ELF-1 (cell line): ENCODE data around the gene MRPL20.
"Not testable (repeated sequence)": the region's sequence is repeated elsewhere in the genome, so short reads cannot be mapped to it uniquely, and the experiment has no call there.

Experiments
- DNase-seq: peaks from one replicate; pipeline ENCODE4 v3.0.0-alpha.2; 2016; ENCODE audit warnings: low read depth, low spot score

Gene MRPL20

DNA sequence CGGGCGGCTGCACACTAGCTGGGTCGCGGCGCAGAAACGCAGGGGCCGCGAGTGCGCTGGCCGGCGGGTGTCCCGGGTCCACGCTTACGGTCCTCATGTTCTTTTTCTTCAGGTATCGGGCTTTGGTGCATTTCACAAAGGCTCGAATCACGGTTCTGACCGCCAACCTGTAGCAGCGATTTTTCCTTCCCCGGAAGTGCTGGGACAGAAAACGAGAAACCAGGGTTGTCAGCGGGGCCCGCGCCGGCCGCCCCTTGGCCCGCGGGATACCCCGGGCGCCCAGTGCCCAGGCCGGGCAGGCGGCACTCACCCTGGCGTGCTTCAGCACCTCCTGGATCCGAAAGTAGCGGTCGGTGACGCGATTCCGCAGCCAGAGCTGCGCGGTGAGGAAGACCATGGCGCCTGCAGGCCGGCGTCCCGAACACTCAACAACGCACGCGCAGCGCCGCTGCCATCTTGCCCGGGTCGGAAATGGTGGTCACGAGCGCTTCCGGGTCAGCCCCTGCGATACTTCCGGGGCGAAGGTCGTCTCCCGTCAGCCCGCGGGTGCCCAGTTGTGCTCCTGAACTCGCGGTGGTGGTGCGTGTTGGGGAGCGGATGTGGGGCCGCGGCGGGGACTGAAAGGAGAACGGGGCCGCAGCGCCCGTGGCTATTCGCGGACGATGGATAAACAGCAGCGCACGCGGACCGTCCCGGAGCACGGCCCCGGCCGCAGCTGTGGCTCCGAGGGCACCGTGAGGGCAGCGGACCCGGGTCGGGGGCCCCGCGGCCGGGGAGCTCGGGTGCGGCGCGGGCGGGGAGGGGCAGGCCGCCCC is at the start of gene MRPL20:
Gene MRPL20, minus strand, starts transcription at position 473 of the 815 bp plus-strand sequence. Its CDS starts 76 bp downstream, at position 397.
- DNase-seq: peak; percentile 90

DNA sequence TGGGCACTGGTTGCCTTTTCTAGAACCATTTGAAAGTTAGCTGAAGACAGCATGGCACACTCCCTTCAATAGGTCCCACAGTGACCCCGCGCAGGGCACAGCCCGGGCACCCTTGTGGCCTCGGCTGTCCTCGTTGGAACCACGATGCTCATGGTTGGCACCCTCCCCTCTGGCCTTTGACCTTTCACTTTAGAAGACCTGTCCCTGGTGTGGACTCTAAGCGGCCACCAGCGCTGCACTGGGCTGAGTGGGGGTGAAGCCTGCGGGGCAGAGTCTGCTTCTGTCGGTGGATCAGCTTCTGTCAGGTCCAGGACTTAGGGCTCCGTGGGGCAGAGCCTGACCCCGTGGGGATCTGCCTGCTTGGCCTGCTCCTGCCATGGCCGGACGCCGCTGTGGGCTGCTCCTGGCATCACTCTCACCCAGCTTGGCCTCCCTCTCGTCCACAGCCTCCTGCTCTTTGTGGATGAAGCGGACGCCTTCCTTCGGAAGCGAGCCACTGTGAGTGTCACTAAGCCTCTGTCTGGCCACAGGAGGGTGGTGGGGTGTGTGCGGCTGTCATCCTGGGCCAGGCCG is 49.7 kb upstream of the MRPL20 start:
- DNase-seq: not testable (repeated sequence)

DNA sequence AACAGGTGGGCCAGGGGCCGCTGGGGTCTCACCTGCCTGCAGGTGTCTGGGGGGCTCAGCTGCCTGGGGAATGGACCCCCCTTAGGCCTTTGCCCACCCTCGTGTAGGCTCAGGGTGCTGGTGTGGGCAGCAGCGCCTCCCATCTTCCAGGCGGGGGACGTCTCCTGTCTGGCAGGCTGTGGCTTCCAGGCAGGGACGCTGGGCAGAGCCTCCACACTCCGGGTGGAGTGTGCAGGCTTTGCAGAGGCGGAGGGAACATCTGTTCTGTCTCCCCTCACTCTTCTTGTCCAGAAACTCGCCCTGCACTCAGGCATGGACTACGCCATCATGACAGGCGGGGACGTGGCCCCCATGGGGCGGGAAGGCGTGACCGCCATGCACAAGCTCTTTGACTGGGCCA is 48.8 kb upstream of the MRPL20 start:
- not testable (repeated sequence) for DNase-seq

- no peak for DNase-seq
Observed at GRCh38 chr1:1455366-1455884, 48.3 kb upstream of the MRPL20 start.

DNA sequence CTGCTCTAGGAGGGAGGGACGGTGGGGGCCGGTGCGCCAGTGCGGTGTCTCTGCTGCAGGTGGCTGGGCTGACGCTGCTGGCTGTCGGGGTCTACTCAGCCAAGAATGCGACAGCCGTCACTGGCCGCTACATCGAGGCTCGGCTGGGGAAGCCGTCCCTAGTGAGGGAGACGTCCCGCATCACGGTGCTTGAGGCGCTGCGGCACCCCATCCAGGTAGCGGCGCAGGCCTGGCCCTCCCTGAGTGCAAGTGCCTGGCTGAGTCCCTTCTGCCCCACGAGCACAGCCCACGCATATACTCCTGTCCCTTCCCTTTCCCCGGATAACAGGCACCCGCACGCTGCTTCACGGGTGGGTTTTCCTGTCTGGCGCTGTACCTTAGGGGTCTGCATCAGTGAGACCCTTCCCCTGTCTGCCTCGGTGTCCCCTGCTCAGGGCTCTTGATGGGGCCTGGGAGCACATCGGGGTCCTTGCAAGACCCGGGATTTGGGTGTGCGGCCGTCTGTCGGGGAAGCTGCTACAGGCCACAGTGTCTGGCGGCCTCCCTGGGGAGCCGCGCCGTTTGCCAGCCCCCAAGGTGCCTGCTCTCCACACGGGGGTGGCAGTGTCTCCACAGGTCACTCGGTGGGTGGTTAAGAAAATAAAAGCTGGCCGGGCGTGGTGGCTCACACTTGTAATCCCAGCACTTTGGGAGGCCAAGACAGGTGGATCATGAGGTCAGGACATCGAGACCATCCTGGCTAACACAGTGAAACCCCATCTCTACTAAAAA is 47.4 kb upstream of the MRPL20 start:
- DNase-seq: not testable (repeated sequence)

DNA sequence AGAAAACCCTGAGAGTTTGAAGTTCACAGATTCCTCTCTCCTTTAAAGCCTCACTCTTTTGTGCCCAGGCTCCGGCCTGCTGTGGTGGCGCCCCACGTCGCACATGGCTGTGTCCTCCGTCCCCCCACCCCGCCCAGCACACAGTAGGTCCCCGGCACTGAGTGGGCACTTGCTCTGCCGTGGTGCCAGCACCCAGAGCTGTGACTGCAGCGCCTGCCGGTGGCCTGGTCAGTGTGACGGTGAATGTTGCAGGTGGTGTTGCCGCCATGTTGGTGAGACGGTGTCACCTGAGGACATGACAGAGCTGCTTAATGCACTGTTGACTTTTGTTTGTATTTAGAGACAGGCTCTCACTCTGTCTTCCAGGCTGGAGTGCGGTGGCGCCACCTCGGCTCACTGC is 45.8 kb upstream of the MRPL20 start:
- no peak for DNase-seq

GRCh38 chr1:1452365-1452739 is 45.3 kb upstream of the MRPL20 start:
- DNase-seq: not testable (repeated sequence)

GRCh38 chr1:1451696-1452364 is 44.7 kb upstream of the MRPL20 start:
- DNase-seq: no peak

DNA sequence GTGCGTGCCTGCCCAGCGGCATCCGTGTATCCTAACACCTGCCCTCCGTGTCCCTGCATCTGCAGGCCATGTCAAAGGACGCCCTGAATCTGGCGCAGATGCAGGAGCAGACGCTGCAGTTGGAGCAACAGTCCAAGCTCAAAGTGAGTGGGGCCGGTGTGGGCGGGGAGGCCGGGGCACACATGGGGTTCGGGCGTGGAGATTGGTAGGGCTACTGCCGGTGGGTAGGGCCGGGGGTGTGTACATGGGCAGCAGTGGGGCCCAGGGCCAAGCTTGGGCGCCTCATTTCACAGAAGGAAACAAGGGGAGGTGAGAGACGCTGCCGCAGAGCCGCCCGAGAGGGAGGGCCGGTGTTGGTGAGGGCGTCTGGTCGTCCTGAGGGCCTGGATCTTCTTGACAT is 43.5 kb upstream of the MRPL20 start:
- not testable (repeated sequence) for DNase-seq

- no peak for DNase-seq
Observed at GRCh38 chr1:1449099-1449739, 42.1 kb upstream of the MRPL20 start, which contains the start of gene ATAD3C. Gene ATAD3C, plus strand, starts transcription at chr1:1449689. Its CDS starts 995 bp downstream, at chr1:1450684.

DNA sequence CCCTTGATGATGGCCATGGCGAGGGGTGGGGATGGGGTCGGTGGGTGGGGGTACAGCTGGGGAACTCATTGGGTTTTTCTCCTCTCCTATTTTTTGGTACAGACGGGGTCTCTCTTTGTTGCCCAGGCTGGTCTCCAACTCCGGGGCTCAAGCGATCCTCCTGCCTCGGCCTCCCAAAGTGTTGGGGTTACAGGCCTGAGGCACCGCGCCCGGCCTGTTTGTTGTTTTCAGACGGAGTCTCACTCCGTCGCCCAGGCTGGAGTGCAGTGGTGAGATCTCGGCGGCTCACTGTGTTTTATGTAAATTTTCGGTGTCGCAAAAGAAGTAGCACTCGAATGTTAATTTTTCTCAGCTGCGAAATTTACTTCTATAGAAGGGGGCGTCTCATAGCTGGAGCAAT is 39.5 kb upstream of the MRPL20 start:
- not testable (repeated sequence) for DNase-seq

GRCh38 chr1:1442069-1442770 is 35.1 kb upstream of the MRPL20 start:
- DNase-seq: no peak

DNA sequence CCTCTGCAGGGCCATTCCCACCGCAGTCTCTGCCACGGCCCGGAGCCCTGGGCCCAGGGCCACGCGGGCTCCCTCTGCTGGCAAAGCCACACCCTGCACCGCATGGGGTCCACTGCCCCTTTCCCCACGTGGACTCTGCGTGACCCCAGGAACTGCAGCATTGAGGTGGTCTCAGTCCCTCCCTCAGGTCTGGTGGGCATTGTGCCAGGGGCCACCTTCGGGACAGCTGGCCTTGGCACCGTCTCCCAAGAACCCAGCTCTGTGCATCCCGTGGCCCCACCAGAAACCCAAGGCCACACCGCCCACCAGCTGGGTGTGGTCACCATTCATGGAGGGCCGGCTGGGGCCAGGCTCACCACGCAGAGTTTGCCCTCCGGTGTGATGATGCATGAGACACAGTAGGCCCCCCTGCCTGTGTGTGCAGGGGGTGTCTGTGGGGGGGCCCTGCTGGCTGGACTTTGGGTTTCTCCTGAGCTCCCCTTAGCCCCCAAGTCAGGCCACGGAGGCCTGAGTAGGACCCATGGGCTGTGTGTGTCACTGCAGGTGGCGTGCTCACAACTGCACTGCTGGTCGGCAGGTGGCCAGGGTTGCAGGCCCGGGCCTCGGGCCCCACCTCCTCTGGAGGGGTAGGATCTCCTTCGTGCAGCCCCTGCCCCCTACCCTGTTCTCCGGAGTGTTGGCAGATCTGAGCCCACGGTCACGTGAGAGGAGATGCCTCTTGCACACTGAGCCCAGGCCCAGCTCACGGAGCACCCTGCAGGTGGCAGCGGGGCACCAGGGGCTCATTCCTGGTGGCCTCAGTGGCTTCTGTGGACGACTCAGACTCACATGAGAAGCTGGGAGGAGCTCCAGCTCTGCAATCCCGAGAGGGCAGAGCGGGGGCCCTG is 34.2 kb upstream of the MRPL20 start:
- peak; percentile 67 for DNase-seq

- no peak for DNase-seq
Observed at GRCh38 chr1:1440262-1441001, 33.3 kb upstream of the MRPL20 start.

DNA sequence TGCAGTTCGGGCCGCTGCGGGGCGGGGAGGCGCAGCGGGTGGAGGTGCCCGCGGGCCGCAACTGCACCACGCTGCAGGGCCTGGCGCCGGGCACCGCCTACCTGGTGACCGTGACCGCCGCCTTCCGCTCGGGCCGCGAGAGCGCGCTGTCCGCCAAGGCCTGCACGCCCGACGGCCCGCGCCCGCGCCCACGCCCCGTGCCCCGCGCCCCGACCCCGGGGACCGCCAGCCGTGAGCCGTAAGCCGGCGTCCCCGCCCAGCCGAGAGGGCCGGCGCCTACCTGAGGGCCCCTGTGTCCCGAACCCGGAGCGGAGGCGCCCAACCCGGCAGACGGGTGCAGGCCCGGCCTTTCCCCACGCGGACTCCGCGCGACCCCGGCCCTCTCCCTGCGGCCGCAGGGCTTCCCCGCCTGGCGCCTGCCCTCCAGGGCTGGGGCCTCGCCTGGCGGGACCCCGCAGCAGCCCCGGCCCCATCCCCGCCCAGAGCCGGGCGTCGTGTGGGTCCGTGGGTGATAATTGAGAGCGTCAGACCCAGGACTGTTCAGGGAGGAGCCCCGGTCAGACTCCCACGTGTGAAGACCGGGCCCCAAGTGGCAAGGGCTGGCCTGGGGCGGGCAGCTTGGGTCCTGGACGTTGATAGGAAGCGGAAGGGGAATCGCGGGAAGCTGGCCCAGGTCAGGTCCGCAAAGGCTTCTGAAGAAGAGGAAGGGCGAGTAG is 32.6 kb upstream of the MRPL20 start:
- DNase-seq: no peak

DNA sequence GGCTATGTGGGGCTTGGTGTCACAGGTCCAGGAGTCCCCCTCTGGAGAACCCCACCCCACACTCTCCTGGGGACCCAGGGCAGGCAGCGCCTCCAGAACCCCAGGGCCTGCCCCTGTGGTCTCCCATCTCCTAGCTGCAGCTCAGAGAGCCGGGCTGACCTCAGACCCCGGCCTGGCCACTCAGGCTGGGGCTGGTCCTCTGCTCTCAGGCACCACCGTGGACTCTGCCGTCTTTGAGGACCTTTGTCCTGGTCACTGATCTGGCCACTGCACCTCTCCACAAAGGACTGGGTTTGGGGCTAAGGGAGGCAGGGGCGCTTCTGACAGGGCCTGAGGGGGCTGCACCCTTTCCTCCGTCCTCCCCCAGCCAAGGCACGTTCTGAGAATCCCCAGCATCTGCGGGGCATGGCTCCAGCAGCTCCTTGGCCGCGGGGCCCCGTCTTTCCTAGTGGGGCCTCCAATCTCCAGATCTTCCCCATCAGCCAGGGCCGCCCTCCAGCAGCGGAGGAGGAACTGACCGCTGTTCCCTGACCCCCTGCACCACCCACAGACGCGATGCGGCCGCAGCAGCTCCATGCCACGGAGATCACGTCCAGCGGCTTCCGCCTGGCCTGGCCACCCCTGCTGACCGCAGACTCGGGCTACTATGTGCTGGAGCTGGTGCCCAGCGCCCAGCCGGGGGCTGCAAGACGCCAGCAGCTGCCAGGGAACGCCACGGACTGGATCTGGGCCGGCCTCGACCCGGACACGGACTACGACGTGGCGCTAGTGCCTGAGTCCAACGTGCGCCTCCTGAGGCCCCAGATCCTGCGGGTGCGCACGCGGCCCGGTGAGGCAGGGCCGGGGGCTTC is 31.7 kb upstream of the MRPL20 start:
- DNase-seq: no peak

DNA sequence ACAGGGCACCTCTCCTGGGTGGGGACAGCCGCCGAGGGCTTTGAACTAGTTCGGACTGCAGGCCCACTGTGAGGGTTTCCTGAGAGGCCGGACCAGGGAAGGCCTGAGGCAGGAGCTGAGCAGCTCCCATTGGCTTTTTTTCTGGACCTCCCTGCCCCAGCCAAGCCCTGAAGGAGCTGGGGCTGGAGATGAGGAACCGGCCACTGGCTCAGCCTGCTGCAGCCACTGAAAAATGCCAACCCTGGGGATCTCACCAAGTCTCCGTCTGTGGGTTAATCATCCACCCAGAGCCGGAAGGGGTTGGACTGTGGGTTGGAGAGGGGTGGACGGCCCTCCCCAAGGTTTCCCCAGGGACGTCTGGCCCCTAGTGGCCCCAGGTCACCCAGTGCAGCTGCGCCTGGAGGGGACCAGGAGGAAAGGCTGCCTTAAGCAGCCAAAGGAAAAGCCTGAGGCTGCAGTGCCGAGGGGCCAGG is 30.8 kb upstream of the MRPL20 start:
- DNase-seq: no peak
